G401 (cell line): ENCODE measurements around the gene GOLPH3. TPM values are rescaled to one million over a fixed set of nuclear protein-coding genes. Genes with fewer than 3 reads are reported as not detected.
"Not testable (repeated sequence)": the region's sequence is repeated elsewhere in the genome, so short reads cannot be mapped to it uniquely, and the experiment has no call there.

Experiments used
- DNase-seq: peaks from one replicate; pipeline ENCODE4 v3.0.0-alpha.2; 2015; ENCODE audit warnings: low spot score
- in situ Hi-C: cut with HindIII; loops from 2 replicates; pipeline ENCODE4 v1.10.0; 2016; ENCODE audit warnings: low sequenced_read_pairs, mixed read lengths
- total RNA-seq: library from RNA; depleted of rRNA; stranded (reverse); fragments of >200 nt; shearing (Covaris generic); gene quantifications from 2 replicates; pipeline ENCODE4 v1.2.3, GENCODE V29; 2014; rRNA removed

GOLPH3 gene
- total RNA-seq, 1 experiment from 2014 or later = 90.4 TPM

GRCh38 chr5:32088214-32088613 lies 85.9 kb downstream of the GOLPH3 start:
- no peak for DNase-seq
- in situ Hi-C loops = no loop called here

- no peak for DNase-seq
- in situ Hi-C loops = no loop called here
Measured at GRCh38 chr5:32087086-32088082, 86.7 kb downstream of the GOLPH3 start.

DNA sequence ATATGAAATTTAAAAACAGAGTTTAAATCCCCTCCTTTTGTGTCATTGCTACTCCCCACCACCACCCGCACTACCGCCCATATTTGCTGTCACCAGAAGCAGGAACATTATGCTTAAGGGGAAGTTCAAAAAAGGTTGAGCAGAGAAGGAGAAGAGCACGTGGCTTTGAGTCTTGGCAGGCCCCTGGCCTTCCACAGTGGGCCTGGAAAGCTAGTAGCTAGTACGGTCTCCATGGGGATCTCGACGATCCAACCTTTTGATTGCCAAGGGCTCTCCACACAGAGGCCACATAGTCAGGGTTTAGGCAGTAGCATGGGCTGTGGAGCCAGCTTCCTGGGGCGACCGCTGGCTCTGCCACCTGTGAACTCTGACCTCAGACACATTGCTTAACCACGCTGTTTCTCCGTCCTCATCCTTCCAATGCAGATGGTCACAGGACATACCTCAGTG lies 90.1 kb downstream of the GOLPH3 start:
- DNase-seq = peak; percentile 34
- in situ Hi-C loops = no loop called here

DNA sequence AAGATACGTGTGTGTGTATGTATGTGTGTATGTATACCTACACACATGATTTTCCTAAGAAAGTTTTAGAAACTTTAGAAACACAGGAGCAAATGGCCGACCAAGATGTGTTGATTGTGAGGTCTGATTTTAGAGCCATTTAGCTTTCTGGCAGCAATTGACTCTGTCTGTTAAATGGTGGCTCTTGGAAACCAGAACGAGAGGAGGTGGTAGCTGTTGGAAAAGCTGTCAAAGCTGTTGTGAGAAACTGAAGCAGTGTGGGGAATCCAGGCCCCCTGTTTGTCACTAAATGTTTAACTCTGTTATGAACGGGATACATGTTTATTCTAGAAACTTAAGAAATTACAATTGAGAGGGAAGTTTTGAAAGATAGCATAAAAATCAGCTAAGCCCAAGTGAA lies 91.4 kb downstream of the GOLPH3 start:
- in situ Hi-C loops = no loop called here
- DNase-seq = no peak

DNA sequence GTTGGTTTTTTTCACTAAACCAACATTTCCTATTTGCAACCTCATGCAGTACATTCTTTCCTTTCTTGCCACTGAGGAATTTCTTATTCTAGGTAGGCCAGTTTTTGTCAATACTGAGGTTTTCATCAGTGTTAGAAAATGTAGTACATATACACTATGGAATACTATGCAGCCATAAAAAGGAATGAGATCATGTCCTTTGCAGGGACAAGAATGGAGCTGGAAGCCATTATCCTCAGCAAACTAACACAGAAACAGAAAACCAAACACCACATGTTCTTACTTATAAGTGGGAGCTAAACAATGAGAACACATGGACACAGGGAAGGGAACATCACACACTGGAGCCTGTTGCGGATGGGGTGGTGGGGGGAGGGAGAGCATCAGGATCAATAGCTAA lies 93.6 kb downstream of the GOLPH3 start:
- in situ Hi-C loops, DNase-seq: not testable (repeated sequence)

GRCh38 chr5:32078855-32079254 lies 95.3 kb downstream of the GOLPH3 start:
- in situ Hi-C loops, DNase-seq: not testable (repeated sequence)

DNA sequence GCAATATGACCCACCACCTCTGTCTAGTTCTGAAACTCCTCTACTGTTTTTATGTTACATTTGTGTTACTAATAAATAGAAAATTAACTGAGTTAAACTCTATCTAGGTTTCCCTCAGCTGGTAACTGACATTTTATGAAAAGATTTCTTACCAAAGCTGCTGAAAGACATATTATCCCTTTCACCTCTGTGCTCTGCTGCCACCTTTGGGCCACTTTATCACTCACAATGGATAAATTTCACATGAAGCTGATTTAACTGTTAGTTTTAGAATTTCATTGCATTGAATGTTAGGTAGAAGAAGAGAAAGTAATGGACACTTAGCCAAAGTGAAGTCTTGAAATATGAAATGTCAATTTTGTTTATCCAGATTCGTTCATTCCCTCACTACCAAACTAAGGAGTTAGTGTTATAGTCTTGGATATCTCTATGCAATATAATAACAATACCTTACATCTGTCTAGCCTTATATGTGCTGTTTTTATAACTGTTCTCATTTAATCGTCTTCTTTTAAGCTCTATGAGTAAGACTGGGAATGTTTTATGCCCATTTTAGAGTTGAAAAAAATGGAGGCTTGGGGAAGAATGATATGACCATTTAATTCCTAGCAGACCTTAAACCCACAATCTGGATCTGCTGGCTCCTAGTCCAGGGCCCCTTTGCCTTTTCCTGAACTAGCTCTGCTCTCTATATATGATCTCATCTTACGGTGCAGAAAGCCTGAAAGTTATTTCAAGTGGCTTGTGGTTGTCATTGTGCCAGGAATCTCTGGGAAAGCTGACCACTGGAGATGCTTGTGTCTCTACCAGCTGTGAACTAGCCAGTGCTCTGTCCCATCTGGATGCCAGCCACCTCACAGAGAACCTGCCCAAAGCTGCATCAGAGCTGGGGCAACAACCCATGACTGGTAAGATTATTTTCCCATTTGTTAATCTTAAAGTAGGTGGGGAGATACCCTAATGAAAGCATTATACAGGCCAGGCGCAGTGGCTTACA lies 97.1 kb downstream of the GOLPH3 start:
- in situ Hi-C loops = no loop called here
- DNase-seq = peak; percentile 49

Other genes with a start within 250 kb of the GOLPH3 start
- 12.7 and 23.8 TPM in 2 replicates for gene MTMR12, start 138.6 kb upstream of the GOLPH3 start, total RNA-seq